ENCODE results near the gene FARSA. TPM values are rescaled to one million over a fixed set of nuclear protein-coding genes. Genes with fewer than 3 reads are reported as not detected.

Gene FARSA
- total and polyA plus RNA-seq, 2 of the 13 experiments (the other 11 are each of a cell fraction or from before 2014, with no cell fraction given), result 25.9 to 72.0 TPM

- in situ Hi-C loops (cut with HindIII; ENCODE audit: extremely low pct_ligation_motif_present, low pct_unique_long_range_greater_than_20kb) (no loop called here), intact Hi-C loops (cut with micrococcal nuclease; ENCODE audit: unreplicated experiment) (no loop called here)
- ChIA-PET POLR2A (interaction anchor here (0.7 kb wide), 1 partner anchor 11 kb away, joined by 3 read pairs; no protein-coding TSS in a partner anchor), CTCF (ENCODE audit: low intra/inter-chr PET ratio, low total read pairs) (no interaction called here)
- 100% methylated on average over 5 of the region's 30 CpGs for WGBS (ENCODE audit: low lambda C conversion rate)
- ATAC-seq (no peak), FAIRE-seq (no peak), DNase-seq (ENCODE audit: low spot score) (no peak)
- H4K20me1 ChIP-seq (ENCODE audit: insufficient read depth, low read length), result no peaks in the 10 kb centered on the region; the same call in 1 of the 2 replicates
- TF ChIP-seq SMAD9 (CRISPR knock-in tag; IDR thresholded peaks at IDR 0.05) (no peak), ZFY (CRISPR knock-in tag; IDR thresholded peaks at IDR 0.05) (no peak), E2F5 (CRISPR knock-in tag; conservative IDR thresholded peaks at IDR 0.05) (no peak), RBFOX2 (IDR thresholded peaks at IDR 0.05; ENCODE audit: low read depth, low read length) (0 out of 2 replicates have a peak, but pooled peaks have one; percentile 29)
- peaks cover 20% of the 10 kb centered on the region for H3K79me2 ChIP-seq (ENCODE audit: insufficient read depth, low read length)
- H3K4me1 ChIP-seq (ENCODE audit: insufficient read depth, low read length), result peaks cover 19% of the 10 kb centered on the region
- H3K27ac ChIP-seq (ENCODE audit: extremely low read length, insufficient read depth, low read length), result no peak overlapping the region
- H3K27me3 ChIP-seq (ENCODE audit: control insufficient read depth in 1 of 2, insufficient read depth in 2 of 2, low read length in 2 of 2), result no peaks in the 10 kb centered on the region; a peak in 1 of 5 replicates
- H3K4me3 ChIP-seq (replicated peaks in 1 of 3; ENCODE audit: insufficient read depth in 1 of 3, low read depth in 2 of 3, low read length in 3 of 3), result no peak overlapping the region
- BruUV-seq (replicated peaks), result no TSS peak
- H3K9me3 ChIP-seq (ENCODE audit: low read length), result no peaks in the 10 kb centered on the region
- H3K36me3 ChIP-seq (replicated peaks in 1 of 2; ENCODE audit: control insufficient read depth in 1 of 2, insufficient read depth in 2 of 2, low read length in 2 of 2), result peaks cover 31 to 54% of the 10 kb centered on the region in 2 experiments; a peak in 4 of 5 replicates
- H3K9ac ChIP-seq (ENCODE audit: insufficient read depth, low read depth, low read length), result no peak overlapping the region
- H2AFZ ChIP-seq (ENCODE audit: low read length), result no peak overlapping the region
- no peak overlapping the region for H3K4me2 ChIP-seq (ENCODE audit: low read depth, low read length)
Measured at GRCh38 chr19:12948612-12949362, 15.3 kb upstream of the FARSA start.

All from HepG2 (cell line).